Stimulated activated CD4-positive, alpha-beta T cell treated with anti-CD3 and anti-CD28 coated beads, Interleukin-4, amount 100 ng/mL, for 4 hours (primary cell): Measurements from ENCODE around the gene SFTPA2.
"Not testable (repeated sequence)": the region's sequence is repeated elsewhere in the genome, so short reads cannot be mapped to it uniquely, and the experiment has no call there.

Source experiments
- DNase-seq, 2 experiments: peaks; one replicate each; pipeline ENCODE4 v3.0.0-alpha.2; 2020

Gene SFTPA2

DNA sequence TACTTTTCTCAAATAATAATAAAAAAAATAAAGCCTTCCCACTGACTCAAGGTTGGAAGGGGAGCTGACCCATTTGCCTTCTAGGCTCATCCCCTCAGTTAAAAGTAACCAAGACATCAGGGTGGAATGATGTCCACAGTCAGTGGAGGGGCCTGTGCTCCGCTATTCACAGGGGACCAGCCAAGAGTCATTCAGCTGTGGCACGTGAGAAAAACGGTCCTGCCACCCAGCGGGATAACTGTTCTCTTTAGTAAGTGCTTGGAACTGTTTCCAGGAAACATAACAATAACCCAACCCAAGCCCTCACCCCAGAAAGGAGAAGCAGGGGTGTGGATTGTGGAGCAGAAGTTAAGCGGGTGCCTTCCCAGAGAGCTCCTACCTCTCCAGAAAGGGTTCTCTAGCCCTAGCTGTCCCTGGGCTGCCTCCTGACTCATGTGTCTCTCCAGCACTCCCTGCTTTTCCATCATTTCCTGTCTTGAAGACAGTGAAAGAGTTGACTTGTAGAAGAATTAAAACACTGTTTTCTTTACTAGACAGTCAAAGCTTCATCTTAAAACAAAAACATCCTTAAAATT lies 50.2 kb downstream of the SFTPA2 start:
- not testable (repeated sequence) for DNase-seq

DNA sequence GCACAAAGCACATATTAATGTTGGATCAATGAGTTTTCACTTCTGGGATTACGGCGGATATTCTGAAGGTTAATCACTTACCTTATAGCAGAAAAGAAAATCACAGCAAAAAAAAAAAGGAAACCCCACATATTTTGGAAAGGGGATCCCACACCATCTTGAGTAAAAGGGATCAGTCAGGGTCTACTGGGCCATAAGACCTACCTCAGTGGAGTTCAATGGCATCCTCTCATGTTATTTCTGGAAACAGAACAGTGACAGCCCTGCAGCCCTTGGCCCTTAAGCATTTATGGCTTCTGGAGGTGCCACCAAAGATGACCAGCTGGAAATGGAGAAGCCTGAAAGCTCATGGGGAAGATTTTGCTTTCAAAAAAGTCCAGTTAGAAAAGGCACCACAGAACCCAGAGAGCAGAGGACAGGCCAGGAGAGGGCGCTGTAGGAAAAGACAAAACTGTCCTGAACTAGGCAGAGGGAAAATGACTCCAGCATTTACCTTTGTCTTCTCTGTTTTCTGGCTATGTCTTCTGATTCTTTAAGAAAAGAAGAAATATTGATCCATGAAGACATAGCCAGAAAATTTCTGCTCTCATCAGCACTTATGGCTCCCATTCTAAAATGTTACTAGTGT lies 50.8 kb downstream of the SFTPA2 start:
- not testable (repeated sequence) for DNase-seq

DNA sequence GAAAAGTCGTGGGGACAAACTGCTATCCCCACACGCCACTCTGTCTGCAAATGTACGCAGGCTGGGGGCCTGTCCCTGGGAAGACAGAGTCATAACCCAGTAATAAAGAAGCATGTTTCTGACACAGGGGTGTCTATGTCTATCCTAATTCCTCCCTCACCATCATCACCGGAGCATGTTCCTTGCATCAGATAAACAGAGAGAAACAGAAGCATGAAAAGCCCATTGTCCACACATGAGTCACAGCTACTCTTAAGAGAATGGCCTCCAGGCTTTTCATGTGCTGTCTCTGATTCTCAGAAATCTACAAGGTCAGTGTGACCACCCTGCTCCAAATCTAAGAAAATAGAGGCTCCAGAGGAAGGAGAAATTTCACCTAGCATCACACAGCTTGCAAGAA lies 52.0 kb downstream of the SFTPA2 start:
- not testable (repeated sequence) for DNase-seq

DNA sequence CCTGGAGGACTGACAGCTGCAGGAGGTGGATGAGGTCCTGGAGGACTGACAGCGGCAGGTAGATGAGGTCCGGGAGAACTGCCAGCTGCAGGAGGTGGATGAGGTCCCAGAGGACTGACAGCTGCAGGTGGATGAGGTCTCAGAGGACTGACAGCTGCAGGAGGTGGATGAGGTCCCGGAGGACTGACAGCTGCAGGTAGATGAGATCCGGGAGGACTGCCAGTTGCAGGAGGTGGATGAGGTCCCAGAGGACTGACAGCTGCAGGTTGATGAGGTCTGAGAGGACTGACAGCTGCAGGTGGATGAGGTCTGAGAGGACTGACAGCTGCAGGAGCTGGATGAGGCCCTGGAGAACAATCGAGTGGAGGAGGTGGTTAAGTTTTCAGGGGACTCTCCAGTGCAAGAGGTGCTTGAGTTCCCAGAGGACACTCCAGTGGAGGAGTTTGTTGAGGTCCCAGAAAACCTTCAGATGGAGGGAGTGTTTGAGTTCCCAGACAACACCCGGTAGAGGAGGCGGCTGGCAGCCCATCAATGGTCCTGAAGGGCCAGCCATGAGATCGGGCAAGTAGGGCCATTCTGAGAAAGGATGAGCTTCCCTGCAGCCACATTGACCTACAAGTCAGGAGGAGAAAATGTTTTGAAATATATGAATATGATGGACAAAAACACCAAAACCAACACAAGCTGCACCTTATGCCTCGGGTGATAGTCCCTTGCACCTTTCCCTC lies 52.6 kb downstream of the SFTPA2 start:
- no peak for DNase-seq
